ENCODE data around the gene TP53BP2. TPM values are rescaled to one million over a fixed set of nuclear protein-coding genes. Genes with fewer than 3 reads are reported as not detected.

The TP53BP2 gene
- total RNA-seq, 1 experiment from 2014 or later, result 38.2 TPM

DNA sequence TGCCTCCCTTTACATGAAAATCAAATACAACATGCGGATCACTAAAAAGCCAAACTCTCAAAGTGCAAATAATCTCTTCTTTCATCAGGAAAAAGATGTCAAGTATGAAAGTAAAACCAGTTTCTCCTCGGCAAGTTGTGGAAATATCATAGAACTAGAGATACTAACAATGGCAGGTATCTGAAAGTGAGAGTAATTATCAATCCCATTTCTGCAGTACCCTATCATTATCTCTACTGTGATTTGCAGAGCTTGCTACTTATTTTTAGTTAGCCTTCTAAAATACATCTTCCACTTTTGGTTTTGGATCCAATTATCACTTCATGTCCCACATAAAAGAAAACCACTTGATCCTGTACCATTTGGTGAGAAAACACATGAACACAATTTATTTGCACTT lies 3.0 kb downstream of the TP53BP2 start:
- Histone ChIP-seq H3K27me3 (ENCODE audit: insufficient read depth, low read length) (no peaks in the 10 kb centered on the region), H3K79me2 (ENCODE audit: insufficient read depth, low read length) (peaks cover 77% of the 10 kb centered on the region), H2AFZ (ENCODE audit: low read depth, low read length, poor library complexity, severe bottlenecking) (no peak overlapping the region), H3K4me3 (replicated peaks in 1 of 2; ENCODE audit: low read depth in 1 of 2, low read length in 2 of 2) (no peak overlapping the region), H3K9me3 (ENCODE audit: control insufficient read depth in 1 of 2, insufficient read depth in 1 of 2, low read depth in 1 of 2, low read length in 2 of 2) (no peaks in the 10 kb centered on the region), H3K9ac (ENCODE audit: low read length) (no peak overlapping the region), H3K27ac (ENCODE audit: low read depth, low read length) (no peak overlapping the region), H4K20me1 (ENCODE audit: insufficient read depth) (no peaks in the 10 kb centered on the region), H3K4me2 (ENCODE audit: low read length) (no peak overlapping the region), H3K4me1 (ENCODE audit: control insufficient read depth in 1 of 2, insufficient read depth in 2 of 2, low read length in 2 of 2) (peaks cover 3 to 23% of the 10 kb centered on the region in 2 experiments; a peak in 3 of 4 replicates), H3K36me3 (ENCODE audit: control insufficient read depth in 1 of 2, insufficient read depth in 2 of 2, low read length in 2 of 2) (no peaks in the 10 kb centered on the region), H3K9me2 (ENCODE audit: insufficient read depth) (no peaks in the 10 kb centered on the region; the same call in 1 of the 2 replicates)
- RAD21 ChIA-PET (ENCODE audit: low non-redundant PET in 1 of 2, low total read pairs in 2 of 2, uncharacterized antibody in 2 of 2, unreplicated experiment in 2 of 2), result no interaction called here
- POLR2A ChIA-PET, result no interaction called here
- BruUV-seq (replicated peaks), result no TSS peak
- TF ChIP-seq POLR2A (IDR thresholded peaks at IDR 0.05; ENCODE audit: borderline replicate concordance, extremely low read depth, insufficient read depth, insufficient read length), result no peak
- no peak for TF ChIP-seq FOSL1 (IDR thresholded peaks at IDR 0.05; ENCODE audit: low read depth)
- no peak for TF ChIP-seq ELF1 (IDR thresholded peaks at IDR 0.05; ENCODE audit: borderline replicate concordance, low read depth)
- TF ChIP-seq, protein P1, sequence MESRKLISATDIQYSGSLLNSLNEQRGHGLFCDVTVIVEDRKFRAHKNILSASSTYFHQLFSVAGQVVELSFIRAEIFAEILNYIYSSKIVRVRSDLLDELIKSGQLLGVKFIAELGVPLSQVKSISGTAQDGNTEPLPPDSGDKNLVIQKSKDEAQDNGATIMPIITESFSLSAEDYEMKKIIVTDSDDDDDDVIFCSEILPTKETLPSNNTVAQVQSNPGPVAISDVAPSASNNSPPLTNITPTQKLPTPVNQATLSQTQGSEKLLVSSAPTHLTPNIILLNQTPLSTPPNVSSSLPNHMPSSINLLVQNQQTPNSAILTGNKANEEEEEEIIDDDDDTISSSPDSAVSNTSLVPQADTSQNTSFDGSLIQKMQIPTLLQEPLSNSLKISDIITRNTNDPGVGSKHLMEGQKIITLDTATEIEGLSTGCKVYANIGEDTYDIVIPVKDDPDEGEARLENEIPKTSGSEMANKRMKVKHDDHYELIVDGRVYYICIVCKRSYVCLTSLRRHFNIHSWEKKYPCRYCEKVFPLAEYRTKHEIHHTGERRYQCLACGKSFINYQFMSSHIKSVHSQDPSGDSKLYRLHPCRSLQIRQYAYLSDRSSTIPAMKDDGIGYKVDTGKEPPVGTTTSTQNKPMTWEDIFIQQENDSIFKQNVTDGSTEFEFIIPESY (IDR thresholded peaks at IDR 0.05; ENCODE audit: extremely low read depth, insufficient replicate concordance, low read length), result no peak
- TF ChIP-seq, protein P2, sequence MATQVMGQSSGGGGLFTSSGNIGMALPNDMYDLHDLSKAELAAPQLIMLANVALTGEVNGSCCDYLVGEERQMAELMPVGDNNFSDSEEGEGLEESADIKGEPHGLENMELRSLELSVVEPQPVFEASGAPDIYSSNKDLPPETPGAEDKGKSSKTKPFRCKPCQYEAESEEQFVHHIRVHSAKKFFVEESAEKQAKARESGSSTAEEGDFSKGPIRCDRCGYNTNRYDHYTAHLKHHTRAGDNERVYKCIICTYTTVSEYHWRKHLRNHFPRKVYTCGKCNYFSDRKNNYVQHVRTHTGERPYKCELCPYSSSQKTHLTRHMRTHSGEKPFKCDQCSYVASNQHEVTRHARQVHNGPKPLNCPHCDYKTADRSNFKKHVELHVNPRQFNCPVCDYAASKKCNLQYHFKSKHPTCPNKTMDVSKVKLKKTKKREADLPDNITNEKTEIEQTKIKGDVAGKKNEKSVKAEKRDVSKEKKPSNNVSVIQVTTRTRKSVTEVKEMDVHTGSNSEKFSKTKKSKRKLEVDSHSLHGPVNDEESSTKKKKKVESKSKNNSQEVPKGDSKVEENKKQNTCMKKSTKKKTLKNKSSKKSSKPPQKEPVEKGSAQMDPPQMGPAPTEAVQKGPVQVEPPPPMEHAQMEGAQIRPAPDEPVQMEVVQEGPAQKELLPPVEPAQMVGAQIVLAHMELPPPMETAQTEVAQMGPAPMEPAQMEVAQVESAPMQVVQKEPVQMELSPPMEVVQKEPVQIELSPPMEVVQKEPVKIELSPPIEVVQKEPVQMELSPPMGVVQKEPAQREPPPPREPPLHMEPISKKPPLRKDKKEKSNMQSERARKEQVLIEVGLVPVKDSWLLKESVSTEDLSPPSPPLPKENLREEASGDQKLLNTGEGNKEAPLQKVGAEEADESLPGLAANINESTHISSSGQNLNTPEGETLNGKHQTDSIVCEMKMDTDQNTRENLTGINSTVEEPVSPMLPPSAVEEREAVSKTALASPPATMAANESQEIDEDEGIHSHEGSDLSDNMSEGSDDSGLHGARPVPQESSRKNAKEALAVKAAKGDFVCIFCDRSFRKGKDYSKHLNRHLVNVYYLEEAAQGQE (IDR thresholded peaks at IDR 0.05; ENCODE audit: low read depth), result no peak
- TF ChIP-seq EZH2 (IDR thresholded peaks at IDR 0.05), result no peak
- TF ChIP-seq YY1 (IDR thresholded peaks at IDR 0.05; ENCODE audit: extremely low read depth, insufficient replicate concordance, low read depth, low read length), result no peak
- TF ChIP-seq TCF7L2 (IDR thresholded peaks at IDR 0.05; ENCODE audit: borderline replicate concordance, extremely low read depth, insufficient read depth, insufficient read length), result no peak
- TF ChIP-seq, protein P3, sequence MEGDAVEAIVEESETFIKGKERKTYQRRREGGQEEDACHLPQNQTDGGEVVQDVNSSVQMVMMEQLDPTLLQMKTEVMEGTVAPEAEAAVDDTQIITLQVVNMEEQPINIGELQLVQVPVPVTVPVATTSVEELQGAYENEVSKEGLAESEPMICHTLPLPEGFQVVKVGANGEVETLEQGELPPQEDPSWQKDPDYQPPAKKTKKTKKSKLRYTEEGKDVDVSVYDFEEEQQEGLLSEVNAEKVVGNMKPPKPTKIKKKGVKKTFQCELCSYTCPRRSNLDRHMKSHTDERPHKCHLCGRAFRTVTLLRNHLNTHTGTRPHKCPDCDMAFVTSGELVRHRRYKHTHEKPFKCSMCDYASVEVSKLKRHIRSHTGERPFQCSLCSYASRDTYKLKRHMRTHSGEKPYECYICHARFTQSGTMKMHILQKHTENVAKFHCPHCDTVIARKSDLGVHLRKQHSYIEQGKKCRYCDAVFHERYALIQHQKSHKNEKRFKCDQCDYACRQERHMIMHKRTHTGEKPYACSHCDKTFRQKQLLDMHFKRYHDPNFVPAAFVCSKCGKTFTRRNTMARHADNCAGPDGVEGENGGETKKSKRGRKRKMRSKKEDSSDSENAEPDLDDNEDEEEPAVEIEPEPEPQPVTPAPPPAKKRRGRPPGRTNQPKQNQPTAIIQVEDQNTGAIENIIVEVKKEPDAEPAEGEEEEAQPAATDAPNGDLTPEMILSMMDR (IDR thresholded peaks at IDR 0.05 in 2 of 3, conservative IDR thresholded peaks at IDR 0.05 in 1 of 3; ENCODE audit: borderline replicate concordance in 1 of 3, insufficient read depth in 1 of 3, low read depth in 2 of 3, low read length in 2 of 3), result no peak
- TF ChIP-seq, protein P4, sequence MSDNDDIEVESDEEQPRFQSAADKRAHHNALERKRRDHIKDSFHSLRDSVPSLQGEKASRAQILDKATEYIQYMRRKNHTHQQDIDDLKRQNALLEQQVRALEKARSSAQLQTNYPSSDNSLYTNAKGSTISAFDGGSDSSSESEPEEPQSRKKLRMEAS (IDR thresholded peaks at IDR 0.05), result no peak
- no peak for TF ChIP-seq EZH2phosphoT487 (IDR thresholded peaks at IDR 0.05; ENCODE audit: borderline replicate concordance)
- TF ChIP-seq SRF (IDR thresholded peaks at IDR 0.05; ENCODE audit: low read depth), result no peak
- TF ChIP-seq, protein P5, sequence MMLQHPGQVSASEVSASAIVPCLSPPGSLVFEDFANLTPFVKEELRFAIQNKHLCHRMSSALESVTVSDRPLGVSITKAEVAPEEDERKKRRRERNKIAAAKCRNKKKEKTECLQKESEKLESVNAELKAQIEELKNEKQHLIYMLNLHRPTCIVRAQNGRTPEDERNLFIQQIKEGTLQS (IDR thresholded peaks at IDR 0.05), result no peak
- TF ChIP-seq CBX3 (IDR thresholded peaks at IDR 0.05; ENCODE audit: low read depth), result no peak
- TF ChIP-seq POLR2AphosphoS5 (IDR thresholded peaks at IDR 0.05; ENCODE audit: low read depth, low read length), result no peak
- no peak for TF ChIP-seq EGR1 (IDR thresholded peaks at IDR 0.05; ENCODE audit: low read depth)
- DNase-seq (ENCODE audit: low read depth, low spot score) (no peak), ATAC-seq (no peak)
- intact Hi-C loops (cut with micrococcal nuclease), result no loop called here
- CTCF ChIA-PET, result no interaction called here

Measured in HCT116 (cell line).